H1 (cell line): ENCODE results near the gene RFC1. TPM values are rescaled to one million over a fixed set of nuclear protein-coding genes. Genes with fewer than 3 reads are reported as not detected.

Experiments
- CBX8 ChIP-seq: fragments of 300-800, 300-1000 bp; sonication (generic); IDR thresholded peaks from 2 replicates; pipeline ENCODE4 v1.7.1; 2016; ENCODE audit warnings: low read depth, low read length, borderline replicate concordance
- POLR2AphosphoS5 ChIP-seq: IDR thresholded peaks from 2 replicates; pipeline ENCODE4 v1.6.1; 2011; ENCODE audit warnings: low read depth, low read length
- polyA plus RNA-seq, 7 experiments: library from polyadenylated mRNA; depleted of rRNA in 3 of 7; stranded (reverse) in 5 of 7; unstranded in 2 of 7; fragments of >200 nt in 5 of 7; fragments of 200-250 nt in 2 of 7; gene quantifications; 1 replicate in 5 of 7; 2 replicates in 1 of 7; 4 replicates in 1 of 7; pipeline versions ENCODE4 v1.2.1 to v1.2.3, GENCODE V29; 2011 to 2013; ENCODE audit warnings: missing spikeins in 2 of 7, mixed read lengths in 2 of 7
- total RNA-seq: library from RNA; stranded (reverse); fragmentation: NEBNext Ultra II Directional; extraction: Animal tissue kit (Norgen Biotek cat#: 25700); gene quantifications from 2 replicates; pipeline ENCODE4 v1.2.1, GENCODE V29; 2021

The RFC1 gene
- total and polyA plus RNA-seq, 2 of the 8 experiments (the other 6 are each of a cell fraction or from before 2014, with no cell fraction given): 16.0 to 83.8 TPM

DNA sequence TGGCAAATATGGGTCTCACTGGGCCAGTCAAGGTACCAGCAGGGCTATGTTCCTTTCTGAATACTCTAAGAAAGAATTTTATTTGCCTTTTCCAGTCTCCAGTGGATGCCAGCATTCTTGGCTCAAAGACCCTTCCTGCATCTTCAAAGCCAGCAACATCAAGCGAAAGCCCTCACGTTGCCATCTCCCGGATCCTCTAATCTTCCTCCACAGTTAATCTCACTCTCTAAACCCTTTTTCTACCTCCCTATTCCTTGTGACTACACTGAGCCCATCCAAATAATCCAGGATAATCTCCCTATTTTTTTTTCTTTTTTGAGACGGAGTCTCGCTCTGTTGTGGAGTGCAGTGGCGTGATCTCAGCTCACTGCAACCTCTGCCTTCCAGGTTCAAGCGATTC lies 23.4 kb downstream of the RFC1 start (continued):
- no peak for TF ChIP-seq POLR2AphosphoS5
- no peak for TF ChIP-seq CBX8
